Erythroblast (primary cell): ENCODE measurements around the gene F8A1.

Experiments
- GATA1 ChIP-seq: IDR thresholded peaks from 2 replicates; pipeline ENCODE4 v1.6.1; 2011; ENCODE audit warnings: low read depth, mild to moderate bottlenecking, control low read depth, low read length, moderate library complexity
- POLR2A ChIP-seq: IDR thresholded peaks from 2 replicates; pipeline ENCODE4 v1.6.1; 2011; ENCODE audit warnings: mild to moderate bottlenecking, low read length

- TF ChIP-seq POLR2A (no peak), GATA1 (no peak)
These were observed 45.3 kb upstream of the F8A1 start for GRCh38 chrX:154840856-154841255.
